ENCODE measurements around the gene RELCH. TPM values are rescaled to one million over a fixed set of nuclear protein-coding genes. Genes with fewer than 3 reads are reported as not detected.

The RELCH gene
- 11.7 to 14.4 TPM (median 12.1 TPM) in 5 replicates for total RNA-seq (2022; extraction: Qiagen RNA extraction)

GRCh38 chr18:62186774-62187542 is at the start of gene RELCH, which contains the start of gene PIGN:
RELCH (plus strand) TSS chr18:62187255; CDS start chr18:62187506, 251 bp downstream.
PIGN (minus strand) TSS chr18:62187056; CDS start chr18:62161353, 25,703 bp downstream.

GRCh38 chr18:62324917-62325805 is 138.1 kb downstream of the RELCH start, which contains the start of gene TNFRSF11A:
TNFRSF11A (plus strand) TSS chr18:62325310; CDS start chr18:62325353, 43 bp downstream.

Other genes starting within 250 kb of the RELCH start
- gene PIGN, start 199 bp upstream of the RELCH start, total RNA-seq (2022; extraction: Qiagen RNA extraction), result 8.7 to 10.5 TPM (median 9.4 TPM) in 5 replicates
- 5.3 to 9.0 TPM (median 7.6 TPM) in 5 replicates for gene TNFRSF11A, start 138.1 kb downstream of the RELCH start, total RNA-seq (2022; extraction: Qiagen RNA extraction)

All from A549 treated with CORT108297 at 1 μM for 4 hours (cell line).